GM21360 (cell line): ENCODE measurements around the gene CNTN5.

Source experiments
- ATAC-seq: cut with Tn5 transposase; IDR thresholded peaks from one replicate; pipeline ENCODE4 v1.9.1; 2021; ENCODE audit warnings: mild to moderate bottlenecking, moderate library complexity; ENCODE audit not compliant: unreplicated experiment

CNTN5 gene

GRCh38 chr11:100396266-100396665, 1375.5 kb downstream of the CNTN5 start:
- no peak for ATAC-seq

DNA sequence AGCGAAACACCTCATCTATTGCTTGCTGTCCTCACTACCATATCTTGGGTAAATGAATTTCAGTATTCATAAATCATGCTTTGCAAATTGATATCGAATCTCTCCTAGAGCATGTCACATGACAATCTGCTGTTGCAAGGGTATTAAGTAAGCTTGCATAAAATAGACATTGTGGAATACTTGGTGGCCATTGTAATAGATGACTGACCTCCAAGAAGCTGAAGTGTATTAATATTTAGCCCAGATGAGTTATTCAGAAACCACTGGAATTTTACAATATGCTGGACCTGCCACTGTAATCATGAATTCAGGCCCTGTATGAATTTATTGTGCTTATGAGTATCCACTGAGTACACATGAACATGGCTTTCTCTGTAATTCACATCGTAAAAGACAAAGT, 1376.7 kb downstream of the CNTN5 start:
- ATAC-seq: no peak

DNA sequence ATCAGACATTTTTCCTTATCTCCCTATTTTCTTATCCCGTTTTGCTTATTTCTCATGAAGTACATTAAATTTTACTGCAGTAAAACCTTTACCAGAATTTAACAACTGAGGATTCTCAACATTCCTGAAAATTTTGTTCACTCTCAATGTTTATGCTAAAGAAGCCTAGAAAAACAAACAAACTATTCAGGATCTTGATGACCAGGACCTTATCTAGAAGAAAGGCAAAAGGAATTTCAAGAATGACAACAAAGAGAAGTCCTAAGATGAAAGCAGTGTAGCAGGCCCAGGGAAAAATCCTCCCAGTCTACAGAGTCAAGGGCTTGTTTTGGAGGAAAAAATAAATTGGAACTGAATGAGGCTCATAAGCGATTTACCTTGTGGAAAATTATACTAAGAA, 1383.1 kb downstream of the CNTN5 start:
- no peak for ATAC-seq

- no peak for ATAC-seq
Observed at GRCh38 chr11:100404907-100405306, 1384.2 kb downstream of the CNTN5 start.
